GM23338 (cell line): ENCODE results near the gene NUP42. TPM values are rescaled to one million over a fixed set of nuclear protein-coding genes. Genes with fewer than 3 reads are reported as not detected.

ENCODE experiments used
- ATAC-seq: fragments of 200-7000 bp; cut with Tn5 transposase; 3 replicates; pipeline ENCODE4 v1.9.1; 2020
- DNase-seq: peaks from one replicate; pipeline ENCODE4 v3.0.0-alpha.2; 2015; ENCODE audit warnings: low spot score
- H2AFZ ChIP-seq: fragments of 200-600 bp; sonication (generic); 2 replicates; pipeline ENCODE4 v1.8.0; 2016; ENCODE audit warnings: antibody characterized with exemption, mild to moderate bottlenecking, moderate library complexity
- H3F3A ChIP-seq: fragments of 200-600 bp; sonication (generic); replicated peaks from 2 replicates; pipeline ENCODE4 v1.8.0; 2017; ENCODE audit warnings: antibody characterized with exemption, mixed run types, low read depth
- H3K27ac ChIP-seq: fragments of 200-600 bp; sonication (generic); 2 replicates; pipeline ENCODE4 v1.6.1; 2016; ENCODE audit warnings: low read depth
- H3K27me3 ChIP-seq: fragments of 200-600 bp; sonication (generic); 2 replicates; pipeline ENCODE4 v1.8.0; 2016; ENCODE audit warnings: mild to moderate bottlenecking, mixed run types, moderate library complexity; ENCODE audit not compliant: insufficient read depth
- H3K36me3 ChIP-seq: fragments of 200-600 bp; sonication (generic); 2 replicates; pipeline ENCODE4 v1.8.0; 2016; ENCODE audit warnings: mild to moderate bottlenecking; ENCODE audit not compliant: insufficient read depth
- H3K4me1 ChIP-seq: fragments of 200-600 bp; sonication (generic); 2 replicates; pipeline ENCODE4 v1.8.0; 2016; ENCODE audit warnings: mild to moderate bottlenecking, moderate library complexity; ENCODE audit not compliant: insufficient read depth
- H3K4me2 ChIP-seq: fragments of 200-600 bp; sonication (generic); 2 replicates; pipeline ENCODE4 v1.7.1; 2017; ENCODE audit warnings: mixed run types
- H3K4me3 ChIP-seq: fragments of 200-600 bp; sonication (generic); 2 replicates; pipeline ENCODE4 v1.6.1; 2016; ENCODE audit warnings: mixed run types
- H3K79me2 ChIP-seq: fragments of 200-600 bp; sonication (generic); replicated peaks from 2 replicates; pipeline ENCODE4 v1.8.0; 2017; ENCODE audit warnings: mild to moderate bottlenecking; ENCODE audit not compliant: insufficient read depth
- H3K9me2 ChIP-seq: fragments of 200-600 bp; sonication (generic); 2 replicates; pipeline ENCODE4 v1.8.0; 2017; ENCODE audit not compliant: insufficient read depth
- H4K20me1 ChIP-seq: fragments of 200-600 bp; sonication (generic); replicated peaks from 2 replicates; pipeline ENCODE4 v1.8.0; 2017; ENCODE audit warnings: mild to moderate bottlenecking; ENCODE audit not compliant: insufficient read depth
- H3K27ac Mint-ChIP-seq: 2 replicates; pipeline ENCODE4 v1.8.0; 2020; ENCODE audit warnings: inconsistent platforms, mild to moderate bottlenecking, moderate library complexity, mixed read lengths
- H3K27me3 Mint-ChIP-seq: 3 replicates; pipeline ENCODE4 v1.8.0; 2022; ENCODE audit warnings: low read depth, mild to moderate bottlenecking, moderate library complexity, mixed read lengths, inconsistent platforms; ENCODE audit not compliant: insufficient read depth, poor library complexity
- H3K36me3 Mint-ChIP-seq: 3 replicates; pipeline ENCODE4 v1.8.0; 2021; ENCODE audit warnings: low read depth, mild to moderate bottlenecking, inconsistent platforms, moderate library complexity, mixed read lengths
- H3K4me1 Mint-ChIP-seq: 3 replicates; pipeline ENCODE4 v1.8.0; 2020; ENCODE audit warnings: mild to moderate bottlenecking, inconsistent platforms, mixed read lengths
- H3K4me3 Mint-ChIP-seq: 3 replicates; pipeline ENCODE4 v1.8.0; 2021; ENCODE audit warnings: moderate library complexity, mild to moderate bottlenecking, inconsistent platforms, mixed read lengths
- H3K9me3 Mint-ChIP-seq: 3 replicates; pipeline ENCODE4 v1.8.0; 2020; ENCODE audit warnings: moderate library complexity, mild to moderate bottlenecking, inconsistent platforms, mixed read lengths
- EZH2 ChIP-seq: fragments of 200-600 bp; sonication (generic); IDR thresholded peaks from one replicate; pipeline ENCODE4 v1.8.0; 2017; ENCODE audit warnings: antibody characterized with exemption, mild to moderate bottlenecking, low read depth; ENCODE audit not compliant: unreplicated experiment
- EZH2phosphoT487 ChIP-seq: fragments of 200-600 bp; sonication (generic); IDR thresholded peaks from one replicate; pipeline ENCODE4 v1.8.1; 2018; ENCODE audit warnings: antibody characterized with exemption; ENCODE audit not compliant: unreplicated experiment
- JUNB ChIP-seq: IDR thresholded peaks from one replicate; pipeline ENCODE4 v1.6.1; 2016; ENCODE audit warnings: antibody characterized with exemption; ENCODE audit not compliant: unreplicated experiment
- POLR2AphosphoS5 ChIP-seq: IDR thresholded peaks from 2 replicates; pipeline ENCODE4 v1.6.1; 2016; ENCODE audit warnings: antibody characterized with exemption, low read depth
- STAT1 ChIP-seq: IDR thresholded peaks from one replicate; pipeline ENCODE4 v1.6.1; 2016; ENCODE audit warnings: antibody characterized with exemption; ENCODE audit not compliant: unreplicated experiment
- ZNF114 ChIP-seq: fragments of 250-450 bp; sonication (Bioruptor Pico); IDR thresholded peaks from 2 replicates; pipeline ENCODE4 v1.5.0; 2020; ENCODE audit warnings: mild to moderate bottlenecking, moderate library complexity
- ZNF462 ChIP-seq: fragments of 250-450 bp; sonication (Bioruptor Pico); IDR thresholded peaks from 2 replicates; pipeline ENCODE4 v1.5.0; 2020; ENCODE audit warnings: mild to moderate bottlenecking, moderate library complexity
- polyA plus RNA-seq: library from polyadenylated mRNA; unstranded; fragments of >200 nt; fragmentation: Nextera tagmentation; extraction: Ambion mirVana; gene quantifications from 2 replicates; pipeline ENCODE4 v1.2.1, GENCODE V29; 2016
- total RNA-seq: library from RNA; depleted of rRNA; stranded (reverse); fragments of >200 nt; shearing (Covaris generic); gene quantifications from 2 replicates; pipeline ENCODE4 v1.2.3, GENCODE V29; 2014

The NUP42 gene
- total and polyA plus RNA-seq, 2 experiments from 2014 or later = 39.1 to 42.7 TPM

- TF ChIP-seq ZNF462 = no peak
- TF ChIP-seq ZNF114 (CRISPR knock-in tag) = no peak
- no peak for TF ChIP-seq JUNB
Observed at GRCh38 chr7:23133797-23134196, 48.1 kb upstream of the NUP42 start (continued).

DNA sequence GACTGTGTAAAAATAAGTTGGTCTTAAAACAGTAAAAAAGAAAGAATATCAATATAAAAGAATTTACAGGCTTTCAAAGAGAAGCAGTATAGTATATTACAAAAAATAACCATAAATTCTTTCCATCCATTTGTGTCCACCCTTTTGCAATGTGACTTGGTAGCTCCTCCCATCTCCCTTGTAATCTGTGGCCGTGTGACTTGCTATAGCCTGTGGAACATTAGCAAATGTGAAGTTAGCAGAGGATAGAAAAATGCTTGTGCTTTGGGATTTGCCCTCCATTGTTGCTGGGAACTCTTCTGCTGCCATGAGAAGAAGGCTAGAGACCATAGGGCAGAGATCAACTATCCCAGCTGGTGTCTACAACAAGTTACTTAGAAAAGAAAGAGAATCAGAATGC is 46.1 kb upstream of the NUP42 start:
- Mint-ChIP-seq H3K9me3 (peaks cover 4% of the 10 kb centered on the region; the same call in 1 of the 3 replicates), H3K27me3 (peaks cover 2% of the 10 kb centered on the region), H3K4me3 (no peak overlapping the region), H3K27ac (peak overlapping the region; percentile 17; the same call in 1 of the 2 replicates), H3K36me3 (peaks cover 23% of the 10 kb centered on the region), H3K4me1 (peaks cover 15% of the 10 kb centered on the region)
- Histone ChIP-seq H3K27ac (no peak overlapping the region), H3K27me3 (no peaks in the 10 kb centered on the region), H3K79me2 (peaks cover 7% of the 10 kb centered on the region; the same call in 1 of the 2 replicates), H3K4me3 (no peak overlapping the region), H4K20me1 (no peaks in the 10 kb centered on the region; the same call in 1 of the 2 replicates), H3K9me2 (no peaks in the 10 kb centered on the region), H2AFZ (no peak overlapping the region), H3F3A (no peaks in the 10 kb centered on the region), H3K4me1 (no peaks in the 10 kb centered on the region), H3K4me2 (no peak overlapping the region), H3K36me3 (no peaks in the 10 kb centered on the region; the same call in 1 of the 2 replicates)
- DNase-seq (no peak), ATAC-seq (peak; percentile 58)
- TF ChIP-seq STAT1 (no peak), EZH2 (no peak), EZH2phosphoT487 (no peak), POLR2AphosphoS5 (no peak), ZNF114 (CRISPR knock-in tag) (no peak)
